HFFc6 (cell line): ENCODE measurements around the gene NEK9. TPM values are rescaled to one million over a fixed set of nuclear protein-coding genes. Genes with fewer than 3 reads are reported as not detected.
"Not testable (repeated sequence)": the region's sequence is repeated elsewhere in the genome, so short reads cannot be mapped to it uniquely, and the experiment has no call there.

Source experiments
- DNase-seq: peaks from one replicate; pipeline ENCODE4 v3.0.0-alpha.2; 2018
- H3K27ac Mint-ChIP-seq: 2 replicates; pipeline ENCODE4 v1.8.0; 2020; ENCODE audit warnings: mild to moderate bottlenecking, mixed read lengths
- H3K27me3 Mint-ChIP-seq: 2 replicates; pipeline ENCODE4 v1.8.0; 2021; ENCODE audit warnings: mild to moderate bottlenecking, moderate library complexity, mixed read lengths; ENCODE audit not compliant: insufficient read depth
- H3K36me3 Mint-ChIP-seq: 2 replicates; pipeline ENCODE4 v1.8.0; 2021; ENCODE audit warnings: low read depth, mixed read lengths
- H3K4me1 Mint-ChIP-seq: 2 replicates; pipeline ENCODE4 v1.8.0; 2020; ENCODE audit warnings: low read depth, mixed read lengths
- H3K4me3 Mint-ChIP-seq: 2 replicates; pipeline ENCODE4 v1.8.0; 2020; ENCODE audit warnings: mild to moderate bottlenecking, moderate library complexity, mixed read lengths
- H3K9me3 Mint-ChIP-seq: 2 replicates; pipeline ENCODE4 v1.8.0; 2020; ENCODE audit warnings: mild to moderate bottlenecking, mixed read lengths
- total RNA-seq, 6 experiments: library from RNA; stranded (reverse); fragmentation: NEBNext Ultra II Directional; extraction: Animal tissue kit (Norgen Biotek cat#: 25700); gene quantifications; 2 replicates in 1 of 6; 3 replicates in 5 of 6; pipeline ENCODE4 v1.2.3, GENCODE V29; 2021
- TF ChIP-seq, protein P1 (sequence below): fragments of 200-600 bp; sonication (generic); IDR thresholded peaks from 2 replicates; pipeline ENCODE4 v1.5.0; 2021; ENCODE audit warnings: antibody characterized with exemption, mild to moderate bottlenecking

NEK9 gene
- total RNA-seq, 6 experiments from 2014 or later: 67.6 to 79.4 (median 69.4) TPM

DNA sequence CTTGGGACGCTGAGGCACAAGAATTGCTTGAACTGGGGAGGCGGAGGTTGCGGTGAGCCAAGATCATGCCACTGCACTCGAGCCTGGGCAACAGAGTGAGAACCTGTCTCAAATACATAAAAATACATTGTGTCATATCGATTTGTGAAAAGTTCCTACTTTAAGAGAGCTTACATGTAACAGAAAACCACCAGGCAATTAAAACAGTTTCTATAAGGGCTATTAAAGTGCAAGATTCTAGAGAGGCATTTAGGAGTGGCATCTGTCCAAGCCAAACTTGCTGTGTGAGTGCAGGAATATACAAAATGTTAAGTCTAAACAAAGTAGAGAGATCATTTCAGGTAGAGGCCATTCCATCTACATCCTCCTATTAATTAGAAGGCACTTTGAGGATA lies 1.7 kb upstream of the NEK9 start:
- no peak for DNase-seq
- Mint-ChIP-seq H3K9me3 (no peaks in the 10 kb centered on the region), H3K27ac (peak overlapping the region; percentile 17; the same call in 1 of the 2 replicates), H3K36me3 (peaks cover 19% of the 10 kb centered on the region), H3K27me3 (no peaks in the 10 kb centered on the region), H3K4me1 (peaks cover 58% of the 10 kb centered on the region), H3K4me3 (no peak overlapping the region)
- TF ChIP-seq, protein P1, sequence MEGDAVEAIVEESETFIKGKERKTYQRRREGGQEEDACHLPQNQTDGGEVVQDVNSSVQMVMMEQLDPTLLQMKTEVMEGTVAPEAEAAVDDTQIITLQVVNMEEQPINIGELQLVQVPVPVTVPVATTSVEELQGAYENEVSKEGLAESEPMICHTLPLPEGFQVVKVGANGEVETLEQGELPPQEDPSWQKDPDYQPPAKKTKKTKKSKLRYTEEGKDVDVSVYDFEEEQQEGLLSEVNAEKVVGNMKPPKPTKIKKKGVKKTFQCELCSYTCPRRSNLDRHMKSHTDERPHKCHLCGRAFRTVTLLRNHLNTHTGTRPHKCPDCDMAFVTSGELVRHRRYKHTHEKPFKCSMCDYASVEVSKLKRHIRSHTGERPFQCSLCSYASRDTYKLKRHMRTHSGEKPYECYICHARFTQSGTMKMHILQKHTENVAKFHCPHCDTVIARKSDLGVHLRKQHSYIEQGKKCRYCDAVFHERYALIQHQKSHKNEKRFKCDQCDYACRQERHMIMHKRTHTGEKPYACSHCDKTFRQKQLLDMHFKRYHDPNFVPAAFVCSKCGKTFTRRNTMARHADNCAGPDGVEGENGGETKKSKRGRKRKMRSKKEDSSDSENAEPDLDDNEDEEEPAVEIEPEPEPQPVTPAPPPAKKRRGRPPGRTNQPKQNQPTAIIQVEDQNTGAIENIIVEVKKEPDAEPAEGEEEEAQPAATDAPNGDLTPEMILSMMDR: no peak

DNA sequence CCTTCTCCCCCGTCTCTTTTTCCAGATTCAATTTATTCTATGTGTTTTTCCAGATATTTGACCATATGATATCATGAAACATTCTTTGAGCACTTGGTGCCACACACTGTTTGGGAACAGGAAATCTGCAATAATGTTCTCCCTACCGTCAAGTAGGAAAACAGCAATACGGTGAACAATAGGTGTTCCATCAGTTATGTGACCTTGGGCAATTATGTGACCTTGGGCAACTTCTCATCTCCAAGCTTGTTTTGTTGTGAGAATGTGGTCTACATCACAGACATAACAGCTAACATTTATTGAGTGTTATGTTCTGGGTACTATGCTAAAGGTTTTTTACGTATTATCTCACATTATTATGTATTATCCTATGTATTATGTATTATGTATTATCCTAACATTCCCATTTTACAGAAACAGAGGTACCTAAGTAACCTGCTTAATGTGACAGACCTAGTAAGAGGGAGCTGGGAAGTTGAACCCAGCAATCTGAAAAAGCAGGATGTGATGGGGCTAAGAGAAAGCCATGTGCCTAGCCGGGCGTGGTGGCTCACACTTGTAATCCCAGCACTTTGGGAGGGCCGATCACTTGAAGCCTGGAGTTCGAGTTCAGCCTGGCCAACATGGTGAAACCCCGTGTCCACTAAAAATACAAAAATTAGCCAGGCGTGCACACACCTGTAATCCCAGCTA lies 1.2 kb upstream of the NEK9 start:
- Mint-ChIP-seq H3K27me3 (no peaks in the 10 kb centered on the region), H3K9me3 (no peaks in the 10 kb centered on the region), H3K4me1 (peaks cover 55% of the 10 kb centered on the region), H3K4me3 (peak overlapping the region; percentile 93), H3K27ac (peak overlapping the region; percentile 97), H3K36me3 (peaks cover 14% of the 10 kb centered on the region)
- TF ChIP-seq, protein P1: no peak
- DNase-seq: no peak

DNA sequence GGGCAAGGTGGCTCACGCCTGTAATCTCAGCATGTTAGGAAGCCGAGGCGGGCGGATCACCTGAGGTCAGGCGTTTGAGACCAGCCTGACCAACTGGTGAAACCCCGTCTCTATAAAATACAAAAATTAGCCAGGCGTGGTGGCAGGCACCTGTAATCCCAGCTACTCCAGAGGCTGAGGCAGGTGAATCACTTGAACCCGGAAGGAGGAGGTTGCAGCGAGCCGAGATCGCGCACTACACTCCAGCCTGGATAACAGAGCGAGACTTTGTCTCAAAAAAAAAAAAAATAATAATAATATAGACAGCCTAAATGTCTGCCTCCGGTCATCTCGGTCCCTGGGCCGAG lies 599 bp upstream of the NEK9 start:
- peaks cover 14% of the 10 kb centered on the region for H3K36me3 Mint-ChIP-seq
- H3K4me1 Mint-ChIP-seq: peaks cover 49% of the 10 kb centered on the region
- H3K27me3 Mint-ChIP-seq, DNase-seq, H3K9me3 Mint-ChIP-seq: not testable (repeated sequence)
- peak overlapping the region; percentile 93 for H3K4me3 Mint-ChIP-seq
- peak overlapping the region; percentile 97 for H3K27ac Mint-ChIP-seq

DNA sequence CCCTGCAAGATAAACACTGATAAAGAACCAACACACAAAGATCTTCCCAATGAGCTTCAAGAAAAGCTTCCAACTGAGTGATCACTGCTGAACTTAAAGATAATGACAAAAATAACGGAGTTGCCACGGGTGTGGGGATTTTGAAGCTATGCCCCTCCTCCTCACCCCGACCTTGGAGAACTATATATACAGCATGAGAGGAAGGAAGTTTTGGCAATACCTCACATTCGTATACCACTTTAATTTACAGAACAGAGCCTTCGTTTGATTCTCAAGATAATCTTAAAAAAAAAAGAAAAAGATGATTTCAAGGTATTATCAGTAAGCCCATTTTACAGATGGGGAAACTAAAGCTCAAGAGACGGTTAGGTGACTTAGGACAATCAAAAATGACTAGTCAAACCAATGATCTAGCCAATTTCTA lies 715 bp downstream of the NEK9 start:
- no peak for DNase-seq
- Mint-ChIP-seq H3K4me3 (peak overlapping the region; percentile 93), H3K9me3 (no peaks in the 10 kb centered on the region), H3K27ac (peak overlapping the region; percentile 97), H3K27me3 (no peaks in the 10 kb centered on the region), H3K36me3 (peaks cover 14% of the 10 kb centered on the region), H3K4me1 (peaks cover 48% of the 10 kb centered on the region)
- TF ChIP-seq, protein P1: no peak

DNA sequence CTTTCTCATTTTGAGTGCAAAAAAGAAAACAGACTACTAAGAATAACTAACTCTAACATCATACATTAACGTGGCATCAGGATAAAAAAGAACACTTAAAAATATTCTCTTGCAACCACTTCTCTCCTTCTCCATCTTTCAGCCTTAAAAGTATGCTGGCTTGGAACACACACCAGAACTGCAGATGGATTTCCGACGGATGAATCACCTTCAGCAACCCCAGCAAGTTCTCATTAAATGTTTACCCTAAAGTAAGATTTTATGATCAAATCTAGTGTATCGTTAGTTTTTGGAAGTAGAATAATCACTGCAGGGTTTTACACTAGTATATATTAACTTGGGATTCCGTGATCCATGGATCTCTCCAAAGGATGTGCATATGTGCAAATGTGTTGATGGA lies 1.2 kb downstream of the NEK9 start:
- no peaks in the 10 kb centered on the region for H3K27me3 Mint-ChIP-seq
- H3K4me1 Mint-ChIP-seq: peaks cover 48% of the 10 kb centered on the region
- DNase-seq: peak; percentile 82
- H3K27ac Mint-ChIP-seq: peak overlapping the region; percentile 97
- TF ChIP-seq, protein P1: no peak
- peak overlapping the region; percentile 93 for H3K4me3 Mint-ChIP-seq
- H3K9me3 Mint-ChIP-seq: no peaks in the 10 kb centered on the region
- H3K36me3 Mint-ChIP-seq: peaks cover 17% of the 10 kb centered on the region

DNA sequence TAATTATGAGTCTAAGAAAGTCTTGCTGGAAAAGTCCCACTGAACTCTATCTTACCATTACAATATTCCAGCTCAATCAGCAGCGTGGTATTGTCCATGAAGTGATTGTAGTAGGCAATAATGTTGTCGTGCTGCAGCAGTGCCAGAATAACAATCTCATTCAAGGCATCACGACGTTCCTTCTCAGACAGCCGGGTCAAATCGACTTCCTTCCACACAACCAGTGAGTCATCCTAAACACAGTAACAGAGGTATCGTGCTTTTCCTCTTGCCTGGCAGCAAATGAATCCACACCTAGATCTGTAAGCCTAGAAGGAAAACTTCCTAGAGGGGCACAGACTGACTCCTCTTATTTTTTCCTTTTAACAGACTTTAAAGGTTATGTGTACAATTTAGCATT lies 2.9 kb downstream of the NEK9 start:
- DNase-seq: peak; percentile 71
- Mint-ChIP-seq H3K27me3 (no peaks in the 10 kb centered on the region), H3K4me1 (peaks cover 63% of the 10 kb centered on the region), H3K27ac (peak overlapping the region; percentile 71), H3K4me3 (peak overlapping the region; percentile 61), H3K9me3 (no peaks in the 10 kb centered on the region), H3K36me3 (peaks cover 27% of the 10 kb centered on the region)
- TF ChIP-seq, protein P1: no peak
